Effector memory CD8-positive, alpha-beta T cell (primary cell): ENCODE data around the gene ZNF699.
"Not testable (repeated sequence)": the region's sequence is repeated elsewhere in the genome, so short reads cannot be mapped to it uniquely, and the experiment has no call there.

ENCODE experiments used
- ATAC-seq: fragments of 150-1000 bp; cut with Tn5 transposase; replicated peaks from 2 replicates; pipeline ENCODE4 v1.10.0; 2021; ENCODE audit warnings: mild to moderate bottlenecking, moderate library complexity
- DNase-seq, 3 experiments: peaks; one replicate each; pipeline ENCODE4 v3.0.0; 2021
- H3K27ac Mint-ChIP-seq, 2 donors: one replicate each; pipeline ENCODE4 v1.8.0; 2022; ENCODE audit warnings: mild to moderate bottlenecking in 2 of 2, mixed read lengths in 2 of 2, moderate library complexity in 2 of 2
- H3K27me3 Mint-ChIP-seq, 2 donors: one replicate each; pipeline ENCODE4 v1.8.0; 2022; ENCODE audit warnings: mixed read lengths in 2 of 2
- H3K36me3 Mint-ChIP-seq: one replicate; pipeline ENCODE4 v1.8.0; 2022; ENCODE audit warnings: mild to moderate bottlenecking, moderate library complexity, mixed read lengths; ENCODE audit not compliant: insufficient read depth
- H3K4me1 Mint-ChIP-seq, 2 donors: one replicate each; pipeline ENCODE4 v1.8.0; 2022; ENCODE audit warnings: low read depth in 2 of 2, mixed read lengths in 2 of 2
- H3K4me3 Mint-ChIP-seq, 2 donors: one replicate each; pipeline ENCODE4 v1.8.0; 2022; ENCODE audit warnings: mild to moderate bottlenecking in 2 of 2, mixed read lengths in 2 of 2, moderate library complexity in 2 of 2
- H3K9me3 Mint-ChIP-seq, 2 donors: one replicate each; pipeline ENCODE4 v1.8.0; 2022; ENCODE audit warnings: mixed read lengths in 2 of 2

Gene ZNF699

GRCh38 chr19:9321756-9322155 is 12.1 kb upstream of the ZNF699 start:
- not testable (repeated sequence) for H3K4me3 Mint-ChIP-seq, H3K27ac Mint-ChIP-seq, DNase-seq, H3K9me3 Mint-ChIP-seq, H3K27me3 Mint-ChIP-seq, ATAC-seq
- Mint-ChIP-seq H3K36me3 (peaks cover 21% of the 10 kb centered on the region), H3K4me1 (peaks cover 9 to 19% of the 10 kb centered on the region in 2 donors)

GRCh38 chr19:9321338-9321737 is 11.7 kb upstream of the ZNF699 start:
- peaks cover 0 to 3% of the 10 kb centered on the region in 2 donors for H3K9me3 Mint-ChIP-seq
- H3K36me3 Mint-ChIP-seq, result peaks cover 21% of the 10 kb centered on the region
- peaks cover 9 to 19% of the 10 kb centered on the region in 2 donors for H3K4me1 Mint-ChIP-seq
- no peak overlapping the region for H3K27ac Mint-ChIP-seq
- no peak overlapping the region for H3K4me3 Mint-ChIP-seq
- DNase-seq (no peak), ATAC-seq (no peak)
- peaks cover 0 to 9% of the 10 kb centered on the region in 2 donors for H3K27me3 Mint-ChIP-seq

- Mint-ChIP-seq H3K27ac (no peak overlapping the region), H3K4me3 (no peak overlapping the region)
- no peak for DNase-seq
Observed at GRCh38 chr19:9313756-9314155, 4.1 kb upstream of the ZNF699 start.

GRCh38 chr19:9309974-9310446 is 372 bp upstream of the ZNF699 start:
- Mint-ChIP-seq H3K36me3 (peaks cover 30% of the 10 kb centered on the region), H3K4me3 (peak overlapping the region; percentile 90 to 92), H3K4me1 (peaks cover 11 to 20% of the 10 kb centered on the region in 2 donors), H3K27ac (peak overlapping the region; percentile 91 to 96), H3K27me3 (peaks cover 0 to 2% of the 10 kb centered on the region in 2 donors), H3K9me3 (peaks cover 2 to 8% of the 10 kb centered on the region in 2 donors)
- ATAC-seq (peak; percentile 55), DNase-seq (no peak)

More at GRCh38 chr19:9313756-9314155, 4.1 kb upstream of the ZNF699 start:
- H3K9me3 Mint-ChIP-seq, result peaks cover 0 to 12% of the 10 kb centered on the region in 2 donors
- peaks cover under 1 to 4% of the 10 kb centered on the region in 2 donors for H3K4me1 Mint-ChIP-seq
- no peak for ATAC-seq
- peaks cover 22% of the 10 kb centered on the region for H3K36me3 Mint-ChIP-seq
- H3K27me3 Mint-ChIP-seq, result peaks cover 0 to 20% of the 10 kb centered on the region in 2 donors

GRCh38 chr19:9308091-9308770 is 1.4 kb downstream of the ZNF699 start:
- peaks cover 4 to 7% of the 10 kb centered on the region in 2 donors for H3K9me3 Mint-ChIP-seq
- H3K36me3 Mint-ChIP-seq, result peaks cover 38% of the 10 kb centered on the region
- no peaks in the 10 kb centered on the region for H3K27me3 Mint-ChIP-seq
- H3K27ac Mint-ChIP-seq, result peak overlapping the region; percentile 74 to 96
- no peak for DNase-seq
- H3K4me3 Mint-ChIP-seq, result peak overlapping the region; percentile 90 to 92
- no peak for ATAC-seq
- H3K4me1 Mint-ChIP-seq, result peaks cover 11 to 21% of the 10 kb centered on the region in 2 donors

GRCh38 chr19:9306443-9306842 is 3.2 kb downstream of the ZNF699 start:
- Mint-ChIP-seq H3K4me3 (no peak overlapping the region), H3K27ac (no peak overlapping the region), H3K4me1 (peaks cover 11 to 21% of the 10 kb centered on the region in 2 donors), H3K27me3 (no peaks in the 10 kb centered on the region), H3K36me3 (peaks cover 48% of the 10 kb centered on the region), H3K9me3 (peaks cover 4 to 7% of the 10 kb centered on the region in 2 donors)
- DNase-seq (no peak), ATAC-seq (no peak)

GRCh38 chr19:9296336-9296735 is 13.3 kb downstream of the ZNF699 start:
- H3K4me3 Mint-ChIP-seq, result no peak overlapping the region
- peaks cover 52% of the 10 kb centered on the region for H3K36me3 Mint-ChIP-seq
- peaks cover 24 to 25% of the 10 kb centered on the region in 2 donors for H3K9me3 Mint-ChIP-seq
- H3K27me3 Mint-ChIP-seq, result no peaks in the 10 kb centered on the region
- no peak overlapping the region for H3K27ac Mint-ChIP-seq
- no peak for DNase-seq
- no peak for ATAC-seq
- peaks cover 2 to 12% of the 10 kb centered on the region in 2 donors for H3K4me1 Mint-ChIP-seq

GRCh38 chr19:9295411-9295849 is 14.2 kb downstream of the ZNF699 start:
- no peaks in the 10 kb centered on the region for H3K27me3 Mint-ChIP-seq
- peaks cover 15 to 19% of the 10 kb centered on the region in 2 donors for H3K9me3 Mint-ChIP-seq
- H3K4me3 Mint-ChIP-seq, result no peak overlapping the region
- peaks cover 0 to 4% of the 10 kb centered on the region in 2 donors for H3K4me1 Mint-ChIP-seq
- ATAC-seq (no peak), DNase-seq (no peak)
- peaks cover 43% of the 10 kb centered on the region for H3K36me3 Mint-ChIP-seq
- no peak overlapping the region for H3K27ac Mint-ChIP-seq

GRCh38 chr19:9289231-9289884 is 20.3 kb downstream of the ZNF699 start:
- no peak for ATAC-seq
- Mint-ChIP-seq H3K36me3 (peaks cover 9% of the 10 kb centered on the region), H3K4me3 (no peak overlapping the region)

GRCh38 chr19:9283485-9283884 is 26.2 kb downstream of the ZNF699 start:
- peaks cover 7 to 32% of the 10 kb centered on the region in 2 donors for H3K9me3 Mint-ChIP-seq
- not testable (repeated sequence) for DNase-seq

More at GRCh38 chr19:9289231-9289884, 20.3 kb downstream of the ZNF699 start:
- DNase-seq, result no peak
- peaks cover 8 to 15% of the 10 kb centered on the region in 2 donors for H3K9me3 Mint-ChIP-seq
- no peaks in the 10 kb centered on the region for H3K27me3 Mint-ChIP-seq
- H3K4me1 Mint-ChIP-seq, result peaks cover 0 to 4% of the 10 kb centered on the region in 2 donors
- no peak overlapping the region for H3K27ac Mint-ChIP-seq

GRCh38 chr19:9251236-9251635 is 58.4 kb downstream of the ZNF699 start:
- ATAC-seq (no peak), DNase-seq (no peak)
- Mint-ChIP-seq H3K9me3 (peaks cover 2 to 6% of the 10 kb centered on the region in 2 donors), H3K27ac (no peak overlapping the region), H3K4me1 (no peaks in the 10 kb centered on the region), H3K36me3 (no peaks in the 10 kb centered on the region), H3K4me3 (no peak overlapping the region), H3K27me3 (peaks cover 10 to 35% of the 10 kb centered on the region in 2 donors)

More at GRCh38 chr19:9283485-9283884, 26.2 kb downstream of the ZNF699 start:
- H3K4me1 Mint-ChIP-seq, H3K27ac Mint-ChIP-seq, H3K36me3 Mint-ChIP-seq, ATAC-seq: not testable (repeated sequence)
- Mint-ChIP-seq H3K27me3 (peaks cover 17 to 26% of the 10 kb centered on the region in 2 donors), H3K4me3 (peak overlapping the region; percentile 18 to 42)

GRCh38 chr19:9250630-9251029 is 59.0 kb downstream of the ZNF699 start, which contains the start of gene OR7E24:
TSS of gene OR7E24 (plus strand) at chr19:9250930. CDS start at chr19:9251044, 114 bp downstream.
- no peak for ATAC-seq
- H3K36me3 Mint-ChIP-seq, result no peaks in the 10 kb centered on the region

More at GRCh38 chr19:9250630-9251029, 59.0 kb downstream of the ZNF699 start, which contains the start of gene OR7E24:
- Mint-ChIP-seq H3K27me3 (peaks cover 10 to 35% of the 10 kb centered on the region in 2 donors), H3K9me3 (peaks cover 2 to 6% of the 10 kb centered on the region in 2 donors), H3K4me3 (no peak within 1 kb of the TSS), H3K27ac (no peak within 1 kb of the TSS), H3K4me1 (no peaks in the 10 kb centered on the region)
- DNase-seq, result no peak
